HepG2 (cell line): ENCODE measurements around the gene UPB1. TPM values are rescaled to one million over a fixed set of nuclear protein-coding genes. Genes with fewer than 3 reads are reported as not detected.

Experiments used
- ELF4 ChIP-seq: sonication (generic); formaldehyde crosslinking; IDR thresholded peaks from 2 replicates; pipeline ENCODE4 v1.5.0; 2020; ENCODE audit warnings: missing genetic modification reagents, mild to moderate bottlenecking, moderate library complexity, borderline replicate concordance
- FOXO1 ChIP-seq: sonication (generic); formaldehyde crosslinking; IDR thresholded peaks from 2 replicates; pipeline ENCODE4 v1.4.0; 2020; ENCODE audit warnings: missing genetic modification reagents
- HHEX ChIP-seq: IDR thresholded peaks from 2 replicates; pipeline ENCODE4 v1.6.1; 2016; ENCODE audit warnings: control low read depth
- NFKBIZ ChIP-seq: IDR thresholded peaks from 2 replicates; pipeline ENCODE4 v1.6.1; 2018; ENCODE audit warnings: missing genetic modification reagents, missing compliant biosample characterization
- PRPF4 ChIP-seq: fragments of 200-400 bp; formaldehyde crosslinking; IDR thresholded peaks from 2 replicates; pipeline ENCODE4 v1.6.1; 2016; ENCODE audit warnings: low read length, low read depth; ENCODE audit not compliant: poor library complexity, severe bottlenecking
- RXRA ChIP-seq: sonication (generic); formaldehyde crosslinking; IDR thresholded peaks from 2 replicates; pipeline ENCODE4 v1.5.1; 2020; ENCODE audit warnings: missing genetic modification reagents
- STAG1 ChIP-seq: sonication (generic); formaldehyde crosslinking; IDR thresholded peaks from 2 replicates; pipeline ENCODE4 v1.4.0; 2020; ENCODE audit warnings: missing genetic modification reagents
- TCF12 ChIP-seq, 2 experiments: fragments of 450-650 bp in 1 of 2; sonication (generic) in 1 of 2; formaldehyde crosslinking in 1 of 2; IDR thresholded peaks; 2 replicates each; pipeline versions ENCODE4 v1.6.1 to v1.8.0; 2017 to 2022; ENCODE audit warnings: antibody characterized with exemption in 1 of 2, mild to moderate bottlenecking in 1 of 2, missing genetic modification reagents in 1 of 2, moderate library complexity in 1 of 2
- THAP8 ChIP-seq: sonication (generic); formaldehyde crosslinking; IDR thresholded peaks from 2 replicates; pipeline ENCODE4 v1.5.1; 2020; ENCODE audit warnings: missing genetic modification reagents, mild to moderate bottlenecking, borderline replicate concordance
- ZBTB40 ChIP-seq, 2 experiments: fragments of 450-650 bp in 1 of 2; sonication (generic) in 1 of 2; formaldehyde crosslinking in 1 of 2; IDR thresholded peaks; 2 replicates each; pipeline versions ENCODE4 v1.6.1 to v1.8.0; 2016 to 2022; ENCODE audit warnings: antibody characterized with exemption in 1 of 2, mild to moderate bottlenecking in 1 of 2, missing genetic modification reagents in 1 of 2
- ZFP41 ChIP-seq: sonication (generic); formaldehyde crosslinking; IDR thresholded peaks from 2 replicates; pipeline ENCODE4 v1.4.0; 2020; ENCODE audit warnings: mild to moderate bottlenecking, missing genetic modification reagents, borderline replicate concordance
- ZNF263 ChIP-seq: sonication (generic); formaldehyde crosslinking; IDR thresholded peaks from 2 replicates; pipeline ENCODE4 v1.4.0; 2020; ENCODE audit warnings: missing genetic modification reagents
- ZNF317 ChIP-seq: sonication (generic); formaldehyde crosslinking; IDR thresholded peaks from 2 replicates; pipeline ENCODE4 v1.5.0; 2020; ENCODE audit warnings: mild to moderate bottlenecking, missing genetic modification reagents
- ZNF432 ChIP-seq: sonication (generic); formaldehyde crosslinking; IDR thresholded peaks from 2 replicates; pipeline ENCODE4 v1.5.0; 2020; ENCODE audit warnings: missing genetic modification reagents, mild to moderate bottlenecking, borderline replicate concordance
- ZNF589 ChIP-seq: sonication (generic); formaldehyde crosslinking; conservative IDR thresholded peaks from 2 replicates; pipeline ENCODE4 v1.8.0; 2022; ENCODE audit warnings: mild to moderate bottlenecking, moderate library complexity, missing genetic modification reagents
- ZNF639 ChIP-seq: conservative IDR thresholded peaks from 2 replicates; pipeline ENCODE4 v1.6.1; 2018; ENCODE audit warnings: missing genetic modification reagents
- ZNF850 ChIP-seq: sonication (generic); formaldehyde crosslinking; conservative IDR thresholded peaks from 2 replicates; pipeline ENCODE4 v1.9.0; 2021; ENCODE audit warnings: mild to moderate bottlenecking, missing genetic modification reagents
- ZSCAN20 ChIP-seq: sonication (generic); formaldehyde crosslinking; IDR thresholded peaks from 2 replicates; pipeline ENCODE4 v1.4.0; 2020; ENCODE audit warnings: missing genetic modification reagents, mild to moderate bottlenecking, borderline replicate concordance
- polyA plus RNA-seq, 8 experiments: library from polyadenylated mRNA; depleted of rRNA in 3 of 8; stranded (reverse) in 7 of 8; unstranded in 1 of 8; fragments of >200 nt; fragmentation: Illumina TruSeq in 4 of 8; extraction: Trizol in 4 of 8; gene quantifications; 2 replicates each; pipeline versions ENCODE4 v1.2.1 to v1.2.3, GENCODE V29; 2011 to 2016; ENCODE audit warnings: low read depth in 4 of 8, missing spikeins in 1 of 8, mixed read lengths in 1 of 8; ENCODE audit not compliant: insufficient read depth in 1 of 8
- total RNA-seq, 5 experiments: library from RNA; depleted of rRNA; stranded (reverse); fragments of >200 nt; fragmentation: Illumina TruSeq; extraction: Trizol; gene quantifications; 2 replicates each; pipeline ENCODE4 v1.2.3, GENCODE V29; 2016; ENCODE audit warnings: low read depth in 1 of 5

The UPB1 gene
- total and polyA plus RNA-seq, 2 of the 13 experiments (the other 11 are each of a cell fraction or from before 2014, with no cell fraction given): 0.38 to 1.2 TPM

DNA sequence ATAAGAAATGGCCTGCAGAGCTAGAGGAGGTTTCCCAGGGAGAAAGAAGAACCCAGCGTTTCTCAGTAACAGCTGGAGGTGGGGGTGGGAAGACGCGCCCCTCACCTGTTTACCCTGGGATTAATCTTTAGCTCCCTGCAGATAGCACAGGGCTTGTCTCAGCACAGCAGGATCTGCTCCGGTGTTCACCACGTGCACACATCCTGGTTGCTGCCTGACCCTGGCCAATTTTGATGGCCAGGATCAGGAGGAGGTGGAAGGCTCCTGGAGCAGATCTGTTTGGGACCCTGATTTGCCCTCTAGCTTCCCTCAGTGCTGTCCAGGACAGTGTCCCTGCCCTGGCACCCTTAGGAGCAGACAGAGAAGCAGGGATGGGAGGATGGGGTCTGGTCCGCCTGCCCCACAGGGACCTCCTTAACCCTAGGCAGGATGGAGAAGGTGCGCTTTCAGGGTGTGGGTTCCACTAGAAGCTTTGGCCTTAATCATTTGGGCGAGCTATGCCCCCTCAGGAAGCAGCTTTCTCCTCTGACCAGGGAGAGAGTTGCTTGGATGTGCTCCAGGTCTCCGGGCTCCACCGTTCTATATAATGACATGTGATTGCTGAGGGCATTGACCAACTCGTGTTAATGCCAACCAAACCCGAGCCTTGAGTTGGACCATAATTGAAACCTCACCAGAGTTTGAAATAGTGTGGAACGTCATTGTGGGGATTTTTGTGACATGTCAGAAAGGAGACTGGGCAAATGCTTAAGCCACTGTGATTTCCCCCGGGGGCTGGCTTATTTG lies 19.3 kb downstream of the UPB1 start (continued):
- TF ChIP-seq TCF12 (IDR thresholded peaks at IDR 0.05) (no peak), TCF12 (CRISPR knock-in tag; IDR thresholded peaks at IDR 0.05) (peak; percentile 90), PRPF4 (no peak), ZNF850 (CRISPR knock-in tag) (no peak), ZFP41 (CRISPR knock-in tag) (no peak), ZNF589 (CRISPR knock-in tag) (no peak; the same call in 1 of the 2 replicates), ZBTB40 (IDR thresholded peaks at IDR 0.05) (no peak), ZBTB40 (CRISPR knock-in tag; IDR thresholded peaks at IDR 0.05) (peak; percentile 88), ZNF639 (CRISPR knock-in tag) (peak; percentile 86), RXRA (peak; percentile 90), ZNF317 (peak; percentile 87; the same call in 1 of the 2 replicates), NFKBIZ (peak; percentile 97), ZNF432 (CRISPR knock-in tag) (no peak), ELF4 (0 out of 2 replicates have a peak, but pooled peaks have one; percentile 62), FOXO1 (peak; percentile 96), HHEX (CRISPR knock-in tag) (0 out of 2 replicates have a peak, but pooled peaks have one; percentile 11), ZNF263 (CRISPR knock-in tag) (peak; percentile 76), STAG1 (CRISPR knock-in tag) (peak; percentile 34; the same call in 1 of the 2 replicates), THAP8 (CRISPR knock-in tag) (peak; percentile 69; the same call in 1 of the 2 replicates), ZSCAN20 (CRISPR knock-in tag) (no peak)
